WERI-Rb-1 (cell line): ENCODE results near the gene AFG1L.

Source experiments
- DNase-seq: peaks from one replicate; pipeline ENCODE4 v3.0.0-alpha.2; 2020
- H3K27ac ChIP-seq: fragments of 250-450 bp; sonication (Bioruptor Pico); 2 replicates; pipeline ENCODE4 v1.5.1; 2020; ENCODE audit warnings: mild to moderate bottlenecking, moderate library complexity
- H3K27me3 ChIP-seq: fragments of 250-450 bp; sonication (Bioruptor Pico); 2 replicates; pipeline ENCODE4 v1.5.1; 2021; ENCODE audit warnings: mild to moderate bottlenecking, low read depth, moderate library complexity; ENCODE audit not compliant: insufficient read depth, severe bottlenecking
- H3K36me3 ChIP-seq: fragments of 250-450 bp; sonication (Bioruptor Pico); 2 replicates; pipeline ENCODE4 v1.5.1; 2020; ENCODE audit warnings: mild to moderate bottlenecking, moderate library complexity
- H3K4me3 ChIP-seq: 2 replicates; pipeline ENCODE4 v1.5.1; 2011; ENCODE audit warnings: low read depth, mild to moderate bottlenecking, control low read depth, low read length
- H3K9me3 ChIP-seq: fragments of 250-450 bp; sonication (Bioruptor Pico); 2 replicates; pipeline ENCODE4 v1.5.1; 2021; ENCODE audit warnings: mild to moderate bottlenecking, moderate library complexity; ENCODE audit not compliant: severe bottlenecking
- CTCF ChIP-seq: IDR thresholded peaks from 2 replicates; pipeline ENCODE4 v1.5.1; 2011; ENCODE audit warnings: low read depth, mild to moderate bottlenecking, control low read depth, inconsistent platforms, low read length

Gene AFG1L

GRCh38 chr6:108543175-108543940, 248.5 kb downstream of the AFG1L start:
- Histone ChIP-seq H3K27ac (no peak overlapping the region), H3K9me3 (peaks cover 4% of the 10 kb centered on the region), H3K36me3 (no peaks in the 10 kb centered on the region), H3K4me3 (no peak overlapping the region), H3K27me3 (no peaks in the 10 kb centered on the region)
- no peak for TF ChIP-seq CTCF
- DNase-seq, result no peak

- H3K27me3 ChIP-seq, result no peaks in the 10 kb centered on the region
- H3K36me3 ChIP-seq, result no peaks in the 10 kb centered on the region
- DNase-seq, result no peak
- H3K27ac ChIP-seq, result no peak overlapping the region
- H3K4me3 ChIP-seq, result no peak overlapping the region
- TF ChIP-seq CTCF, result no peak
- H3K9me3 ChIP-seq, result peaks cover 4% of the 10 kb centered on the region
Observed at GRCh38 chr6:108544606-108545005, 249.8 kb downstream of the AFG1L start.

GRCh38 chr6:108546079-108547049, 251.5 kb downstream of the AFG1L start:
- Histone ChIP-seq H3K27me3 (no peaks in the 10 kb centered on the region), H3K4me3 (no peak overlapping the region), H3K27ac (no peak overlapping the region), H3K9me3 (no peaks in the 10 kb centered on the region), H3K36me3 (no peaks in the 10 kb centered on the region)
- no peak for TF ChIP-seq CTCF
- no peak for DNase-seq

- H3K4me3 ChIP-seq, result no peak overlapping the region
- TF ChIP-seq CTCF, result no peak
- H3K27ac ChIP-seq, result no peak overlapping the region
- H3K27me3 ChIP-seq, result no peaks in the 10 kb centered on the region
- no peak for DNase-seq
- no peaks in the 10 kb centered on the region for H3K9me3 ChIP-seq
- no peaks in the 10 kb centered on the region for H3K36me3 ChIP-seq
Observed at GRCh38 chr6:108549241-108549640, 254.4 kb downstream of the AFG1L start.

GRCh38 chr6:108549741-108550140, 254.9 kb downstream of the AFG1L start:
- DNase-seq, result no peak
- Histone ChIP-seq H3K27me3 (no peaks in the 10 kb centered on the region), H3K4me3 (no peak overlapping the region), H3K27ac (no peak overlapping the region), H3K9me3 (no peaks in the 10 kb centered on the region), H3K36me3 (no peaks in the 10 kb centered on the region)
- no peak for TF ChIP-seq CTCF
